BE2C (cell line): Measurements from ENCODE around the gene LGALS7B.
"Not testable (repeated sequence)": the region's sequence is repeated elsewhere in the genome, so short reads cannot be mapped to it uniquely, and the experiment has no call there.

Experiments
- DNase-seq: peaks from one replicate; pipeline ENCODE4 v3.0.0-alpha.2; 2020
- H3K27me3 ChIP-seq: fragments of 250-450 bp; sonication (Bioruptor Pico); 2 replicates; pipeline ENCODE4 v1.5.1; 2020; ENCODE audit warnings: mild to moderate bottlenecking
- H3K36me3 ChIP-seq: fragments of 250-450 bp; sonication (Bioruptor Pico); 2 replicates; pipeline ENCODE4 v1.5.1; 2020; ENCODE audit warnings: mild to moderate bottlenecking
- H3K4me1 ChIP-seq: fragments of 250-450 bp; sonication (Bioruptor Pico); 2 replicates; pipeline ENCODE4 v1.5.1; 2020
- H3K4me3 ChIP-seq: 2 replicates; pipeline ENCODE4 v1.5.1; 2011; ENCODE audit warnings: low read depth, low read length
- H3K9me3 ChIP-seq: fragments of 250-450 bp; sonication (Bioruptor Pico); 2 replicates; pipeline ENCODE4 v1.5.1; 2020
- TF ChIP-seq, protein P1 (sequence below): IDR thresholded peaks from 2 replicates; pipeline ENCODE4 v1.5.1; 2012; ENCODE audit warnings: mild to moderate bottlenecking, low read depth, low read length

The LGALS7B gene

GRCh38 chr19:38742906-38743305 is 46.1 kb upstream of the LGALS7B start:
- H3K9me3 ChIP-seq = no peaks in the 10 kb centered on the region
- TF ChIP-seq, protein P1, sequence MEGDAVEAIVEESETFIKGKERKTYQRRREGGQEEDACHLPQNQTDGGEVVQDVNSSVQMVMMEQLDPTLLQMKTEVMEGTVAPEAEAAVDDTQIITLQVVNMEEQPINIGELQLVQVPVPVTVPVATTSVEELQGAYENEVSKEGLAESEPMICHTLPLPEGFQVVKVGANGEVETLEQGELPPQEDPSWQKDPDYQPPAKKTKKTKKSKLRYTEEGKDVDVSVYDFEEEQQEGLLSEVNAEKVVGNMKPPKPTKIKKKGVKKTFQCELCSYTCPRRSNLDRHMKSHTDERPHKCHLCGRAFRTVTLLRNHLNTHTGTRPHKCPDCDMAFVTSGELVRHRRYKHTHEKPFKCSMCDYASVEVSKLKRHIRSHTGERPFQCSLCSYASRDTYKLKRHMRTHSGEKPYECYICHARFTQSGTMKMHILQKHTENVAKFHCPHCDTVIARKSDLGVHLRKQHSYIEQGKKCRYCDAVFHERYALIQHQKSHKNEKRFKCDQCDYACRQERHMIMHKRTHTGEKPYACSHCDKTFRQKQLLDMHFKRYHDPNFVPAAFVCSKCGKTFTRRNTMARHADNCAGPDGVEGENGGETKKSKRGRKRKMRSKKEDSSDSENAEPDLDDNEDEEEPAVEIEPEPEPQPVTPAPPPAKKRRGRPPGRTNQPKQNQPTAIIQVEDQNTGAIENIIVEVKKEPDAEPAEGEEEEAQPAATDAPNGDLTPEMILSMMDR = no peak
- no peak for DNase-seq
- H3K4me3 ChIP-seq = no peak overlapping the region
- no peaks in the 10 kb centered on the region for H3K36me3 ChIP-seq
- no peaks in the 10 kb centered on the region for H3K27me3 ChIP-seq
- no peaks in the 10 kb centered on the region for H3K4me1 ChIP-seq

GRCh38 chr19:38743394-38744297 is 45.4 kb upstream of the LGALS7B start:
- no peak for DNase-seq

GRCh38 chr19:38744298-38744681 is 44.7 kb upstream of the LGALS7B start, which contains the start of gene CAPN12:
TSS of gene CAPN12 (minus strand) at chr19:38744474. CDS start at chr19:38744165, 309 bp downstream.
- Histone ChIP-seq H3K9me3 (no peaks in the 10 kb centered on the region), H3K4me3 (no peak within 1 kb of the TSS)
- no peak for DNase-seq

More at GRCh38 chr19:38743394-38744297, 45.4 kb upstream of the LGALS7B start:
- Histone ChIP-seq H3K9me3 (no peaks in the 10 kb centered on the region), H3K4me1 (no peaks in the 10 kb centered on the region), H3K4me3 (no peak overlapping the region), H3K27me3 (no peaks in the 10 kb centered on the region), H3K36me3 (no peaks in the 10 kb centered on the region)
- TF ChIP-seq, protein P1 = no peak

DNA sequence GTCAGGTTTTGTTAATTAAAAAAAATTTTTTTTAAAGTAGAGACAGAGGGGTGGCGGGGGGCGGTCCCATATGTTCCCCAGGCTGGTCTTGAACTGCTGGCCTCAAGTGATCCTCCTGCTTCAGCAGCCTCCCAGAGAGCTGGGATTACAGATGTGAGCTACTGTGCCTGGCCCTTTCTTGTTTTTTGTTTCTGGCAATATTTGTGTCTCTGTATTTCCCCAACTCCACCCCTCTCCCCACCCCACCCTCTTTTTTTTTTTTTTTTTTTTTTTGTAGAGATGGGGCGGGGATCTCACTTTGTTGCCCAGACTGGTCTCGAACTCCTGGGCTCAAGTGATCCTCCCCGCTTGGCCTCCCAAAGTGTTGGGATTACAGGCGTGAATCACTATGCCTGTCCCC is 44.1 kb upstream of the LGALS7B start:
- Histone ChIP-seq H3K4me3 (no peak overlapping the region), H3K36me3 (no peaks in the 10 kb centered on the region), H3K9me3 (no peaks in the 10 kb centered on the region), H3K27me3 (no peaks in the 10 kb centered on the region), H3K4me1 (no peaks in the 10 kb centered on the region)
- TF ChIP-seq, protein P1 = no peak
- DNase-seq = no peak

More at GRCh38 chr19:38744298-38744681, 44.7 kb upstream of the LGALS7B start, which contains the start of gene CAPN12:
- TF ChIP-seq, protein P1 = no peak
- Histone ChIP-seq H3K27me3 (no peaks in the 10 kb centered on the region), H3K36me3 (no peaks in the 10 kb centered on the region), H3K4me1 (no peaks in the 10 kb centered on the region)

DNA sequence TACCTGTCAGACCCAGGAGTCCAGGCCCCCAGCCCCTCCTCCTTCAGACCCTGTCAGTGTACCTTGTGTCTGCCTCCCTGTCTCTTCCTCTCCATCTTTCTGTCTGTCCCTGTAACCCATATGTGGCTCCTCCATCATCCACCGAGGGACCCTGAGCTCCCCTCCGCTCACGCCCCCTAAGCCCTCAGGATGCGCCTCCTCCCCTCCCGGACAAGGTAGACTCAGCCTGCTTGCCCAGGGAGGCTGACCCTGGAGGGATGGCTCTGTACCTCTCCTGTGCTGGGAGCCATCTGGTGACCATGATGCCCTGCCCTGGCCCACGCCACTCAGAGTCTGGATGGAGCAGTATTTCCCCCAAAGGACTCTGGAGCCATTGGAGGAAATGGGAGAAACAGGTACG is 43.7 kb upstream of the LGALS7B start:
- Histone ChIP-seq H3K9me3 (no peaks in the 10 kb centered on the region), H3K4me3 (no peak overlapping the region), H3K4me1 (no peaks in the 10 kb centered on the region), H3K36me3 (no peaks in the 10 kb centered on the region), H3K27me3 (no peaks in the 10 kb centered on the region)
- TF ChIP-seq, protein P1 = no peak
- no peak for DNase-seq

- not testable (repeated sequence) for H3K27me3 ChIP-seq, H3K4me3 ChIP-seq, H3K36me3 ChIP-seq, H3K9me3 ChIP-seq, H3K4me1 ChIP-seq, DNase-seq
Observed at GRCh38 chr19:38753783-38754182, 35.2 kb upstream of the LGALS7B start.

- not testable (repeated sequence) for H3K27me3 ChIP-seq, H3K4me3 ChIP-seq, H3K36me3 ChIP-seq, H3K4me1 ChIP-seq, DNase-seq, H3K9me3 ChIP-seq
Observed at GRCh38 chr19:38754196-38754595, 34.8 kb upstream of the LGALS7B start.
